Fibroblast of gingiva (primary cell): ENCODE results near the gene TRPT1.
A peak's percentile ranks its signal among the peaks of the same experiment; 100 is the strongest.

ENCODE experiments used
- DNase-seq: peaks from one replicate; pipeline ENCODE4 v3.0.0-alpha.2; 2011; ENCODE audit warnings: low read depth

Gene TRPT1

DNA sequence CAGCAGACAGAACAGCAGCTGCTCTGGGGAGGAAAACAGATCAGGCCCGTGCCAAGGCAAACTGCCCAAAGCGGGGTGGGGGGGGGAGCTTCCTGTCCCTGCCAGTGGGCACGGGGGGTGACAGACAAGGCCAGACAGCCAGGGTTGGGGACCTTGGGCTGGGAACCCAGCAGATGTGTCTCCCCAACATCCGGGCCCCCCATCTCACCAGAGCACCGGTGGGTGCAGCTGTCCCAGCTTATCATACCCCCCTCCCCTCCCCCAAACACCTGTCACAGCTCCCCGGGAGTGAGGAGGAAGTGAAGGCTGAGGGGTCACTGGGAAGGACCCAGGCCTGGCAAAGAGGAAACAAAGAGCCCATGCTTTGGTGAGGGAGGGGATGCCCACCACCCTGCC lies 19.4 kb upstream of the TRPT1 start:
- DNase-seq: no peak

DNA sequence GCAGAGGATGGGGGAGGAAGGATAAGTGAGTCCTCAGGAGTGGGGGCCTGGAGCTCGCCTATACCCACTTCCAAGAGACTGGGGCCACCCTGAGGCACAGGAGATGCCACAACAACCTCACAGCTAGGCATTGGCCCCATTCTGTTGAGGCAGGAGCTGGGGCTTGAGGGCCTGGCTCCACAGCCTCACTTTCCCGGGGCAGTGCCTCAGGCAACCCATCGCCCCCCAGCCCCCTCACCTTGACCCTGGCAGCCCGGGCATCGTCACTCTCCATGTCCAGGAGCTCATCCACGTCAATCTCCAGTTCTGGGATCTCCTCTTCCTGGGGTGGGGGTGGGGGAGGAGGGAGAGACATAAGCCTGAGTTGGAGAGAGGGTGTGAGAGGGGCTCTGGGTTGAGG lies 19.0 kb upstream of the TRPT1 start:
- DNase-seq: no peak

DNA sequence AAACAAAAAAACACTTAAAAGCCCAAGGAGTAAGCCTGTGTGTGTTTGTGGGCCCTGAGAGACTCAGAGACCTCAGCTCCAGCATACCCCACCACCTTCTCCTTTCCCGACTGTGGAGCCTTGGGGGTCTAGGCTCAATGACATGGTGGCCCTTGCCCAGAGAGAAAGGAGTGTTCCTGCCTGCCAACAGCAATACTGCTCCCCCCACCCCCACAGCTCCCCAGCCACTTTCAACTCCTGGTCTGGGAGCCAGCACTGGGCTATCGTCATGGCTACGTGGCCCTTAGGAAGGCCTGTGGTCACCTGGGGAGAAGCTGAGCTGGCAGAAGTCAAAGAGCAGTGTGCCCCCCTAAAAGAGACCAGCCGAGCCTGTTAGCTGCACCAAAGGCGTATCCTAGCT lies 18.1 kb upstream of the TRPT1 start:
- no peak for DNase-seq

DNA sequence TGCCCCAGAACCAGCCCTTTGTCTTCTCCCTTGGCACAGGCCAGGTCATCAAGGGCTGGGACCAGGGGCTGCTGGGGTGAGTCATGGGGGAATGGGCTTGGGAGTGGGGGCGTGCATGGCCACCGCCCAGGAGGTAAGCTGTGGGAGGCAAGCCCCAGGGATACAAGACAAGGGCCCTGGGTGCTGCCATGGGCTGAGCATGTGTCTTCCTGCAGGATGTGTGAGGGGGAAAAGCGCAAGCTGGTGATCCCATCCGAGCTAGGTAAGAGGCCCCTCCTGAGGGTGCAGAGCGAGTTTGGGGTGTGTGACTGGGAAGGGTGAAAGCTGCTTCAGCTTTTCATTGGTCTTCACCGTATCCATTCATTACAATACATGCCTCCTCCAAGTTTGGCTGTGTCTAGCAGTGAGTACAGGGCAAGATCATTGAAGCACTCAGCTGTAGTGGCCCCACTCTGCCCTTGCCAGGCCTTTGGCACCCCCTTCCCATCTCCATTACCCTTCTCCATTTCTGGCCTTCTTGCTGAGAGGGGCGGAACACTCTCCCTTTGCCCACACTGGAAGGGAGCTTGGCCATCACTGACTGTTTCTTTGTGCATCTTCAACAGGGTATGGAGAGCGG lies 17.4 kb upstream of the TRPT1 start:
- no peak for DNase-seq

DNA sequence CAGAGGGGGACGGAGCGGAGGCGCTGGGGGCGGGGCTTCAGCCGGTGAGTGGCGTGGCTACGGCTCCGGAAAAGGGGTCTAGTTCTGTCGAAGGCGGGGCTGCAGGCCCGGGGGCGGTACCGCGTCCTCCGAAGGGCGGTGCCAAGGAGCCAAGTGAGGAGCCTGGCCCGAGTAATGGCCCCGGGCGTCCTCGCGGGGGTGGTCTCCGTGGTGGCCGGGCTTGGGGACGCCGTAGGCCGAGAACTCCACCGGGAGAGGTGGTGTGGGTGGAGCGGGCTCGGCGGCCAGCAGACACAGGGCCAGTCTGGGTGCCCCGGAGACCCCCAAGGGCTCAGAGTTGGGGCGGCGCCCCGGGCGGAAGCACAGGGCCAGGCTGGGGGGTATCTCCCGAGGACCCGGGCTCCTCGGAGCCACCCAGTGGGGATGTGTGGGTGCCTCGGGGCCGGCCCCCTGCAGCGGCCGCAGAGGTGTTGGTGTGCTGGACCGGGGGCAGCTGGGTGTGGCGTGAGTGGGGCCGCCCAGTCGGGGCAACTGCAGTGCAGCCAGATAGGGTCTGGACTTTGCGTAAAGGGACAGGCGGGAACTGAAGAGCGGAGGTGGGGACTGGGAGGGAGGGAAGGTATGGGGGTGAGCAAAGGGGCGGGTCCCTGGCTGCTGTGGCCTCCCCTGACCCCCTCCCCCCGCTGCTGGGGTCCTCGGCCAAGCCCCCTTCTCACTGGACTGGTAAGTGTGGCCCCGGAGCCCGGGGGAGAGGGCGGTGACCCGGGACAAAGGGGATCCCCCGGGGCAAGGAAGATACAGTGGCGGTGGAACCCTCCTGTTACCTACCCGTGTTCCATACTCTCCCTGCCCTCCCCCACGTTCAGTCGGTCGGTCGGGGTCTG lies 15.7 kb upstream of the TRPT1 start:
- no peak for DNase-seq

DNA sequence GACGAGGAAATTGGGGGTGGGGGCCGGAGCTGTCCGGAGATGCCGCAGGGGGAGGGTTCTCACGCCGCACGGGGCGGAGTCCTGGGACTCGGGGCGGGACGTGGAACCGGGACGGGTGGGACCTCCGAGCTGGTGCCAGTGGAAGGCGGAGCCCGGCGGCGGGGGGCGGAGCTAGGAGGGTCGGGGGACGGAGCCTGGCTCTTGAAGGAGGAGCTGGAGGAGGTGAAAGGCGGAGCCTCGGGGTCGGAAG lies 15.2 kb upstream of the TRPT1 start:
- peak; percentile 99 for DNase-seq

DNA sequence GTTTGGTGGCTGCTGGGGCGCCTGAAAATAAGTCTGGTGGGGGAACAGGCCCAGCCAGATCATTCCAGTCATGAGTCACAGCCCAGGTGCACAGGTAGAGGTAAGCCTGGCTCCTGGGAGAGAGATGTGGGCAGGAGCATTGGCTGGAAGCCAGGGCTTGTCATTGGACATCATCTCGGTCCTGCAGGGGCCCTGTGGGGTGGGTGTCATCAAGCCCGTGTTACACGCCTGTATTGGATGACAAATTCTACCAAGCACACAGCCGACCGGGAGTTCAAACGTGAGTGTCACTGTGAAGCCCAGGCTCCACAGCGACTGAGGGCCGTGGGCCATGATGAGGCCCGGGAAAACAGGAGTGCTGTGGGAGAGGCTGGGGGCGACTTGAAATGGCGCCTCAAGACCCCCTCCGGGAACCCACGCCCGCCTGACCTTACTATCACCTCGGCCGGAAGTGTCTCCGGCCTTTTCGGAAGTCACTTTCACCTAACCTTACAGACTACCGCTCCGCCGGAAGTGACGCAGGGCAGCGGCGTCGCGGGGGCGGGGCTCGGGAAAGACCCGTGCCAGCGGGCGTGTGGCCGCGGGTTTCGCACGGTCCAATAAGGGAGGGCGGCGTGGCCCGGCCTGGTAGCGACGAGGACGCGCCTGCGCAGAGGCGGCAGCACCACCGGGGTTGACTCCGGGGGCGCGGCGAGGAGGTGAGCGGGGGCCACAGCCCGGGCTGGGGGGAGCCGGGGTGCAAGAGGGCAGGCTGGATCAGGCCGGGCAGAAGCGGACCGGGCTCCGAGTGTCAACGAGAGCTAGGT lies 14.7 kb upstream of the TRPT1 start, which contains the start of gene FKBP2:
FKBP2 (plus strand) TSS at position 661 of the 806 bp plus-strand sequence. CDS start 1,293 bp downstream, outside the sequence.
- DNase-seq: peak; percentile 97

DNA sequence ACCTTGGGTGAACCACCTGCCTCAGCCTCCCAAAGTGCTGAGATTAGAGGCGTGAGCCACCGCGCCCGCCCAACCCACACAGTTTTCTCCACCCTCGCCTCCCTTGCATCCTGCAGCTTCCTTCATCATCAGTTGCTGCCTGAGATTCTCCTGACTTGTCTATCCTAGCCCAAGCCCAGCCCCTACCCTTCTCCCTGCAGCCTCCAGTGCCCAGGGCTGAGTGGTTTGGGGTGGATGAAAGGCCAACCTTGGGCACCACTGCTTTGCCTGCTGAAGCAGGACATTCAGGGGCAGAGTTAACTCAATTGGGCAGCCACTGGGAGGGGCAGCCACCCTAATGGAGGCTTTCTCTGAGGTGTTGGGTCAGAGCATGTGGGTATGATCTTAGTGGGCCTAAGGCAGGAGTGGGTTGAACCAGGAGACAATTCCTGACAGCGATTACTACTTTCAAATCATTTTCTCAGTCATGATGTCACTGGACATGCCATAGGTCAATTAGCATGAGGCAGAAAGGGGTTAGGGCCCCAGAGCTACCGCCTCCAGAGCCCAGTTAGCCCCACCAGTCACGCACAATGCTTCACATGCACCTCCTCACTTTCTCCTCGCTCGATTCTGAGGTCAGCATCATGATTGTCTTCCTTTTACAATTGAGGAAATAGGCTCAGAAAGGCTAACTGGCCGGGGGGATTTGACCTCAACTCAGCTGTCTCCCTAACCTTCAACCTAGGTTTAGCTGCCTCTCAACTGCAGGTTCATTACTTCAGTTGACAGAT lies 13.9 kb upstream of the TRPT1 start:
- DNase-seq: no peak

DNA sequence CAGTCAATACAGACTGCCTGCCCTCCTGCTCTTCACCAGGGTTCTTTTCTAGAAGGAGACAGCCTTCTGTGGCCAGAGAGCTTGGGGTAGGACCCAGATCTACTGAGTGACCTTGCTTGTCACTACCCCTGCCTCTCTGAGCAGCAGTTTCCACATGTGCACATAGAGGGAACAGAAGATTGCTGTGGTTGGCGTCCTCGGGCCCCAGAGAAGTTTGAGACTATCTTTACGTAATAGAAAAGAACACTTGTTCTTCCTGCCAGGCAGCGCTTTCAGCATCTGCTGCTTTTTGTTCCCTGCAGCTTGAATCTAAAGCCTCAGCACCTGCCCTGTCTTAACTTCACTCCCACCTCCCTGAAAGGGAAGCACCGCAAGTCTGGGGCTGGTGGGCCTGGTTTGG lies 13.0 kb upstream of the TRPT1 start:
- no peak for DNase-seq

DNA sequence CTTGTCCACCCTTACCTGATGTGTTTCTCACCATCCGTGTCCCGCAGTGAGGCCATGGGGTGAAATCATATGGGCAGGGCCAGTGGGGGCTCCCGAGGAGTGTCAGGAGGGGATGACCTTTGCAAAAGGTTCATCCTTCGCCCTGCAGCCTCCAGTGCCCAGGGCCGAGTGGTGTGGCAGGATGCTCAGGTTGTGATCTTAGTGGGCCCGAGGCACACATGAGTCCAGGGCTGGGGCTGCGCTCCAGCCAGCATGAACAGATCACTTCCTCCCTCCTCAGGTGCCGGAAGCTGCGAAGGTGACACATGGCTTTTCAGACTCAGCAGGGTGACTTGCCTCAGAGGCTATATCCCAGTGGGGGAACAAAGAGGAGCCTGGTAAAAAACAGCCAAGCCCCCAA lies 12.1 kb upstream of the TRPT1 start:
- no peak for DNase-seq

DNA sequence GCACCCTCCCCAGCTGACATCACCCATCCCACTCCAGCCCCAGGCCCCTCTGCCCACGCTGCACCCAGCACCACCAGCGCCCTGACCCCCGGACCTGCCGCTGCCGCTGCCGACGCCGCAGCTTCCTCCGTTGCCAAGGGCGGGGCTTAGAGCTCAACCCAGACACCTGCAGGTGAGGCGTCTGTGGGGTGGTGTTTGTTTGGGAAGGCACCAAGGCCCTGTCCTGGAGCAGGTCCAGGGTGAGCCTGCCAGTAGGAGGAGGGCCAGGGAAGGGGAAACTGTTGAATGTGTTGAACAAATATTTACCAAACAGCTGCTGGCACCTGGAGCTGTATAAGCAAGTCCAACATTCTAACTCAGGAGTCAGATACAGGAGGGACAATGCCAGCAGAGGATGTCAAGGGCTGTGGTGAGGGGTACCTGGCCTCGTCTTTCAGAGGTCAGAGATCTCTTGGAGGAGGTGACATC lies 11.5 kb upstream of the TRPT1 start:
- no peak for DNase-seq

DNA sequence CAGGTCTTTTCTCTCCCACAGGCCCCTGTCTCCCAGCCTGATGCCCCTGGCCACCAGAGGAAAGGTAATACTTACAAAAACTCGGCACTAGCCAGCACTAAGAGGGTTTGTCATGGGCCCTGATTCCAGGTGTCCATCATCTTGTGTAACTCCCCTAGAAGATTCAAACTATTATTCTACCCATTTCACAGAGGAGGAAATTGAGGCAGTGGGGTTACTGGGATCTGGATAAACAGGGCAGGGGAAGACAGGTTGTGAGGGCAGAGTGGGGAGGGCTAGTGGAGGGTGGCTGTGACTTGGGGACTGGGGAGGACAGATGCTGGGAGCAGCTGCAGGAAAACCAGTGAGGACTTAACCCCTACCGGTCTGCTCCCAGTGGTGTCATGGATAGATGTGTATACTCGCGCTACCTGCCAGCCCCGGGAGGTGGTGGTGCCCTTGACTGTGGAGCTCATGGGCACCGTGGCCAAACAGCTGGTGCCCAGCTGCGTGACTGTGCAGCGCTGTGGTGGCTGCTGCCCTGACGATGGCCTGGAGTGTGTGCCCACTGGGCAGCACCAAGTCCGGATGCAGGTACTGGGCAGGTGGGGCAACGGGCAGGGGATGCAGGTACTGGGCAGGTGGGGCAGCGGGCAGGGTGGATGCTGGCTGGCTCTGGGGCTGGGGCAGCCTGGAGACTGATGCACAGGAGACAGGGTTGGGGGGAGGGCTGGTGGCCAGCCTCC lies 9.6 kb upstream of the TRPT1 start:
- DNase-seq: no peak

DNA sequence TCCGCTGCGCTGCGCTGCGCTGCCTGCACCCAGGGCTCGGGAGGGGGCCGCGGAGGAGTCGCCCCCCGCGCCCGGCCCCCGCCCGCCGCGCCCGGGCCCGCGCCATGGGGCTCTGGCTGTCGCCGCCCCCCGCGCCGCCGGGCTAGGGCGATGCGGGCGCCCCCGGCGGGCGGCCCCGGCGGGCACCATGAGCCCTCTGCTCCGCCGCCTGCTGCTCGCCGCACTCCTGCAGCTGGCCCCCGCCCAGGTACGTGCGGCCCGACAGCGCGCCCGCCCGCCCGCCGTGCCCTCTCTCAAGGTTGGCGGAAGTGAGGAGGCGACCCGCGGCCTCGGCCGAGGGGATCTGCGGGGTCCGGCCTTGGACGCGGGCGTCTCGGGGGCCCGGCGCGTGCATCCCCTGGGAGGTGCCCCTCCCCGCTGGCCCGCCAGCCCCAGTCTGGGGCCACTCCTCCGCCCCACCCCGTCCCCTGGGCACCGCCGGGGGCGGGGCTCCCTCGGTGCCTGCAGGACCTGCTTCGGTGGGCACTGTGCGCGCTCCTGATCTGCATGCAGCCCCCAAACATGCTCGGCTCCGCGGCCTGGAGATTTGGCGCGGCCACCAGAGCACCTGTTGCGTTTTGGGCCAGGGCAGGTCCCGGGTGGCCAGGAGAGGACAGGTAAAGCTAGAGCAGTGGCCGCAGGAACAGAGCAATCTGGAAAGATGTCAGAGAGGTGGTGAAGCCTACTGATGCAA lies 8.8 kb upstream of the TRPT1 start:
- DNase-seq: no peak

DNA sequence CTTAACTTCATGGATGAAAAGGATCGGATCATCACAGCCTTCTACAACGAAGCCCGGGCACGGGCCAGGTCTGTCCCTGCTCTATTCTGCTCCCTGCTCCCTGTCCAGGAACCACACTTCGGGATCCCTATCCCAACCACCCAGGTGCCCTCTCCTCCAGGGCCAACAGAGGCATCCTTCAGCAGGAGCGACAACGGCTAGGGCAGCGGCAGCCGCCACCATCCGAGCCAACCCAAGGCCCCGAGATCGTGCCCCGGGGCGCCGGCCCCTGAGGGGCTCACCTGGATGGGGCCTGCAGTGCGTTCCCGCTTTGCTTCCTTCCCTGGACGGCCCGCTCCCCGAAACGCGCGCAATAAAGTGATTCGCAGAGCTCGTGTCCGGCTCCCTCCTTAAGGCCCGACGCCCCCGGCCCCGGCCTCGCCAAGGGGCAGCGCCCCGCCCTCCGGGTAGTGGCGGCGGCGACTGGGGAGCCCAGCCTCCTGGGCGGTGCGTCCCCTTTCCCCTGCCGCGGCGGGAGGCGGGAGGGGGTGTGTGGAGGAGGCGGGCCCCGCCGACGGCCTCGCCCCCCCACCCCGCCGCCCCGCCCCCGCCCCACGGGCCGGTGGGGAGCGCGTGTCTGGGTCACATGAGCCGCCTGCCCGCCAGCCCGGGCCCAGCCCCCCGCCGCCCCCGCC lies 8.1 kb upstream of the TRPT1 start, which contains the start of gene VEGFB:
VEGFB (plus strand) TSS at position 672 of the 674 bp plus-strand sequence. CDS start 250 bp downstream, outside the sequence.
- peak; percentile 58 for DNase-seq

DNA sequence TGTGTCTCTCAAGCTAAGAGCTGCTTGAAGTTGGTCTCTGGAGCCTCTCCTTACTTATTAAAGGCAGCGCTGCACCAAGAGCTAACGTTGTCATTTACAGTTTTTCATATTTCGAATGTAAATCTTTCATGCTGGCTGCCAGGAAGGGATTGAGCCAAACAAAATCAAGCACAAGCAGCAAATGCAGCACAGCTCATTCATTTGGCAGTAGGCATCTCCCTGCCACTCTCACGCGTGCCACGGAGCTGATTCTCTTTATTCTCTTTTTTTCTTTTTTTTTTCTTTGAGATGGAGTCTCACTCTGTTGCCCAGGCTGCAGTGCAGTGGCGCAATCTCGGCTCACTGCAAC lies 7.0 kb upstream of the TRPT1 start:
- no peak for DNase-seq

DNA sequence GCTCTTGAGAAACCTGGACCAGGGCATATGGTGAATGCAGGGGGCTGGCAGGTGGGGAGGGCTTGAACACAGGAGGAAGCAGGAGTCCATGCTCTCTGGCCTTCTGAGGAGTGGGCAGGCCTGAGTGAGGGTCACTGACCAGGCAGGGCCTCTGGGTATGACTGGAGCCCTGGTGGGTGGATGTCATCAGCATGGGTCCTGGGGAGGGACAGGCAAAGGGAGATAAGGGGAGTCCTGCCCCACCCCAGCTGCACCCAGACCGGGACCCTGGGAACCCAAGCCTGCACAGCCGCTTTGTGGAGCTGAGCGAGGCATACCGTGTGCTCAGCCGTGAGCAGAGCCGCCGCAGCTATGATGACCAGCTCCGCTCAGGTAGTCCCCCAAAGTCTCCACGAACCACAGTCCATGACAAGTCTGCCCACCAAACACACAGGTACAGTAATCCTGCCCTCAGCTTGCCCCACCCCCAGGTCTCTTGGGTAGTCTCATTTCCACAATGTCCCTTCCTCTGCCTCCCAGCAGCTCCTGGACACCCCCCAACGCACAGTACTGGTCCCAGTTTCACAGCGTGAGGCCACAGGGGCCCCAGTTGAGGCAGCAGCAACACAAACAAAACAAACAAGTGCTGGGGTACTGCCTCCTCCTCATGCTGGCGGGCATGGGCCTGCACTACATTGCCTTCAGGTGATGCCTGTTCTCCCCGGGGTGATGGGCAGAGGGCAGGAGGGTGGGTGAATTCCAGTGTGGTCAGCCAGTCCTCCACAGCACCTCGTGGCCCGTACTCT lies 6.4 kb upstream of the TRPT1 start:
- no peak for DNase-seq

DNA sequence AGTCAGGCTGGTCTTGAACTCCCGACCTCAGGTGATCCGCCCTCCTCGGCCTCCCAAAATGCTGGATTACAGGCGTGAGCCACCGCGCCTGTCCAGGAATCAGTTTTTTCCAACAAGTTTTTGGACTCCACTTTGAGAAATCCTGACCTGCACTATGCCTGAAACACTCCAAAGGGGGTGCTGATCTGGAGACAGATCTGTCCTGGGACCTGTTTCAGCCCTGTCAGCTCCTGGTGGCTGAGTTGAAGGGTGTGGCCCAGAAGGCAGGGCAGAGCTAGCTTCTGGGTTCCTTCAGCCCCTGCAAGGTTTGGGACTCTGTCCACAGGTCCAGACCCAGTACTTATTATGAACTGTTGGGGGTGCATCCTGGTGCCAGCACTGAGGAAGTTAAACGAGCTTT lies 5.6 kb upstream of the TRPT1 start:
- no peak for DNase-seq

DNA sequence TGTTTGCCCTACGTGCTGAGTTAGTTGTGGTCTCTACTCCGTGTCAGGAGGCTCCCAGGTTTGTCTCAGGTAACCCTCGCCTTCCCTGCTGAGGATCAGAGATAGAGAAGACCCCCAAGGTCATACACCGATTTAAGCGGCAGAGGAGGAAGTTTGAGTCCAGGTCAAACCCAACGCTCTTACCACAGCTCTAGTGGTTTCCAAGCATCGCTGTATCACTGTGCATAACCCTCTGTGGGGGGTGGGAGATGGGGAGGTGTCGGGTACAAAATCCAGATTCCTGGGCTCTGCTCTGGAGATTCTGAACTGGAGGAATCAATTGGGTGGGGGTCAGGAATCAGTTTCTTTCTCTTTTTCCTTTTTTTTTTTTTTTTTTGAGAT lies 5.0 kb upstream of the TRPT1 start:
- DNase-seq: no peak
